ENCODE measurements around the gene OR6B1.

GRCh38 chr7:144019457-144019856 is 19.3 kb downstream of the OR6B1 start:
- TF ChIP-seq POLR2A (IDR thresholded peaks at IDR 0.05; ENCODE audit: low read depth, low read length) (no peak), POLR2AphosphoS5 (IDR thresholded peaks at IDR 0.05; ENCODE audit: low read depth, low read length) (no peak)

Data from GM12892 (cell line).